ENCODE data around the gene ZEB2. TPM values are rescaled to one million over a fixed set of nuclear protein-coding genes. Genes with fewer than 3 reads are reported as not detected.

The ZEB2 gene
- total RNA-seq, 1 donor from 2014 or later = 0.26 TPM

GRCh38 chr2:144528108-144528507 is 8.2 kb upstream of the ZEB2 start:
- Histone ChIP-seq H3K27me3 (ENCODE audit: control insufficient read depth, insufficient read depth, low read length) (peaks cover 17% of the 10 kb centered on the region), H3K36me3 (ENCODE audit: control insufficient read depth, insufficient read depth, low read length) (no peaks in the 10 kb centered on the region), H3K4me3 (ENCODE audit: low read depth, low read length) (no peak overlapping the region)
- FAIRE-seq (no peak), DNase-seq (ENCODE audit: low read depth) (no peak)
- TF ChIP-seq CTCF (IDR thresholded peaks at IDR 0.05; ENCODE audit: insufficient read depth, low read length, severe bottlenecking) = no peak

- DNase-seq (ENCODE audit: low read depth) (no peak), FAIRE-seq (no peak)
- Histone ChIP-seq H3K4me3 (ENCODE audit: low read depth, low read length) (no peak overlapping the region), H3K36me3 (ENCODE audit: control insufficient read depth, insufficient read depth, low read length) (no peaks in the 10 kb centered on the region), H3K27me3 (ENCODE audit: control insufficient read depth, insufficient read depth, low read length) (peaks cover 26% of the 10 kb centered on the region)
- TF ChIP-seq CTCF (IDR thresholded peaks at IDR 0.05; ENCODE audit: insufficient read depth, low read length, severe bottlenecking) = no peak
Measured at GRCh38 chr2:144526831-144527230, 6.9 kb upstream of the ZEB2 start.

GRCh38 chr2:144524118-144525009 is 4.4 kb upstream of the ZEB2 start:
- Histone ChIP-seq H3K4me3 (ENCODE audit: low read depth, low read length) (no peak overlapping the region), H3K27me3 (ENCODE audit: control insufficient read depth, insufficient read depth, low read length) (peaks cover 42% of the 10 kb centered on the region)
- FAIRE-seq = no peak

GRCh38 chr2:144523596-144524117 is 3.7 kb upstream of the ZEB2 start:
- peaks cover 48% of the 10 kb centered on the region for H3K27me3 ChIP-seq (ENCODE audit: control insufficient read depth, insufficient read depth, low read length)
- TF ChIP-seq CTCF (IDR thresholded peaks at IDR 0.05; ENCODE audit: insufficient read depth, low read length, severe bottlenecking) = no peak
- H3K36me3 ChIP-seq (ENCODE audit: control insufficient read depth, insufficient read depth, low read length) = no peaks in the 10 kb centered on the region
- FAIRE-seq (no peak), DNase-seq (ENCODE audit: low read depth) (no peak)
- no peak overlapping the region for H3K4me3 ChIP-seq (ENCODE audit: low read depth, low read length)

More at GRCh38 chr2:144524118-144525009, 4.4 kb upstream of the ZEB2 start:
- no peaks in the 10 kb centered on the region for H3K36me3 ChIP-seq (ENCODE audit: control insufficient read depth, insufficient read depth, low read length)
- no peak for DNase-seq (ENCODE audit: low read depth)
- no peak for TF ChIP-seq CTCF (IDR thresholded peaks at IDR 0.05; ENCODE audit: insufficient read depth, low read length, severe bottlenecking)

GRCh38 chr2:144522897-144523595 is 3.1 kb upstream of the ZEB2 start:
- no peak for TF ChIP-seq CTCF (IDR thresholded peaks at IDR 0.05; ENCODE audit: insufficient read depth, low read length, severe bottlenecking)
- FAIRE-seq (no peak), DNase-seq (ENCODE audit: low read depth) (no peak)
- no peaks in the 10 kb centered on the region for H3K36me3 ChIP-seq (ENCODE audit: control insufficient read depth, insufficient read depth, low read length)
- no peak overlapping the region for H3K4me3 ChIP-seq (ENCODE audit: low read depth, low read length)
- peaks cover 54% of the 10 kb centered on the region for H3K27me3 ChIP-seq (ENCODE audit: control insufficient read depth, insufficient read depth, low read length)

Measured in bronchial epithelial cell (primary cell).